Upper lobe of left lung (tissue), 6 donors: ENCODE results near the gene IL21. TPM values are rescaled to one million over a fixed set of nuclear protein-coding genes. Genes with fewer than 3 reads are reported as not detected.

Source experiments
- ATAC-seq, 2 donors: fragments of 200-7000 bp; cut with Tn5 transposase; one replicate each; pipeline ENCODE4 v1.9.1; 2022; ENCODE audit warnings: mild to moderate bottlenecking in 2 of 2, moderate library complexity in 2 of 2; ENCODE audit not compliant: low FRiP score in 2 of 2
- DNase-seq, 2 donors: peaks; one replicate each; pipeline ENCODE4 v3.0.0-alpha.2; 2019 to 2020
- H3K27ac ChIP-seq, 4 donors: fragments of 200-600 bp; sonication (generic); one replicate each; pipeline ENCODE4 v1.5.1; 2016 to 2019
- H3K27me3 ChIP-seq, 4 donors: fragments of 200-600 bp; sonication (generic); one replicate each; pipeline ENCODE4 v1.5.1; 2017 to 2019
- H3K36me3 ChIP-seq, 4 donors: fragments of 200-600 bp; sonication (generic); one replicate each; pipeline ENCODE4 v1.5.1; 2016 to 2019
- H3K4me1 ChIP-seq, 4 donors: fragments of 200-600 bp; sonication (generic); one replicate each; pipeline ENCODE4 v1.5.1; 2018 to 2019
- H3K4me3 ChIP-seq, 4 donors: fragments of 200-600 bp; sonication (generic); one replicate each; pipeline ENCODE4 v1.5.1; 2017 to 2019; ENCODE audit warnings: mild to moderate bottlenecking in 2 of 4, moderate library complexity in 1 of 4
- H3K9me3 ChIP-seq, 4 donors: fragments of 200-600 bp; sonication (generic); one replicate each; pipeline ENCODE4 v1.5.1; 2018 to 2019
- EP300 ChIP-seq, 4 donors: sonication (generic); formaldehyde crosslinking; IDR thresholded peaks; one replicate each; pipeline ENCODE4 v1.5.1; 2017; ENCODE audit warnings: antibody characterized with exemption in 4 of 4, control low read depth in 2 of 4
- POLR2A ChIP-seq, 4 donors: fragments of 450-650 bp; IDR thresholded peaks; one replicate each; pipeline ENCODE4 v1.5.1; 2016 to 2017; ENCODE audit warnings: antibody characterized with exemption in 4 of 4, mild to moderate bottlenecking in 2 of 4
- POLR2AphosphoS5 ChIP-seq, 2 donors: sonication (generic); formaldehyde crosslinking; IDR thresholded peaks; one replicate each; pipeline ENCODE4 v1.5.1; 2017; ENCODE audit warnings: antibody characterized with exemption in 2 of 2
- WGBS, 2 donors: methylation state at CpG; one replicate each; pipeline ENCODE4 v1.1.5; 2017 to 2018; 5-methylcytosine and 5-hydroxymethylcytosine counted together
- total RNA-seq, 6 donors: library from RNA; depleted of rRNA in 4 of 6; stranded (reverse); fragments of >200 nt in 4 of 6; gene quantifications; one replicate each; pipeline versions ENCODE4 v1.1.0 to v1.2.1, GENCODE V29; 2016 to 2021
- TF ChIP-seq, protein P1 (sequence below), 6 experiments: fragments of 450-650 bp in 4 of 6; fragments of 200-600 bp in 2 of 6; sonication (generic) in 2 of 6; IDR thresholded peaks; one replicate each; pipeline ENCODE4 v1.5.1; 2016 to 2019; ENCODE audit warnings: antibody characterized with exemption in 6 of 6
- donor health status: DM: no; HTN: no; CAD: no; lungs with moderate emphysema.
- donor health status: DM: no; HTN: yes; CAD: no; lungs with severe emphysema.

IL21 gene
- total RNA-seq, 6 donors from 2014 or later: not detected

DNA sequence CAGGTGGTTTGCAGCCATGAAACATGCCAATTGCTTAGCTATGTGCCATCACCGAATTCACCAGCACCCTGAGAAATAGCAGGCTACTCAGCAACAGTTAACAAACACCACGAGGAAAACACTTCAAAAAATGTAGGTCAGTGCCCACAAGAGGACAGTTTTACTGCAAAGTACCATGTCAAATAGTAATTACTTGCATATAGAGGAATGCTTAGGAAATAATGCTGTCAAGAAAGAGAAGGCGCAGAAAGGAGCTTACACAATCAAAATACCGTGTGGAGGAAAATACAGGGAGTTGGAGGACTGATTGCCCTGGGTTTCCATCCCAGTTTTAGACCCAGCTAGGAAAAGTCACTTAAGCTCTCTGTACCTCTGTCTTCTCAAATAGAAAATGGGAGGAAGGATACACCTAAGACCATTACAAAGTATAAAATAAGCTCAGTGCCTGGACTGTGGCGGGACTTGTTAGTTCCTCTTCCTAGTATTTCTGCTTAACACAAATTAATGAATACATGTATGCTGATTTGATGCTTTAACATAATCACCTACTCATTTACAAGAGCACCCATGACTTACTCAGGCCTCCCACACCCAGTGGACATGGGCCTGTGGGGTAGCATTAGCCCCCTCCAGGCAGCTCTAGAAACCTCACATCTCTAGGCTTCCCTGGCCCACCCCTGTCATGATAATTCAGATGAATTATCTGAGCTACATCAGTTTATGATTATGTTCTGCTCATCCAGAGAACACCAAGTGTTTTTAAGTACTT, 44.5 kb upstream of the IL21 start:
- no peaks in the 10 kb centered on the region for H3K9me3 ChIP-seq
- no peak overlapping the region for H3K27ac ChIP-seq
- DNase-seq: no peak
- no peaks in the 10 kb centered on the region for H3K36me3 ChIP-seq
- TF ChIP-seq POLR2AphosphoS5 (IDR thresholded peaks at IDR 0.05) (no peak), POLR2A (IDR thresholded peaks at IDR 0.05) (no peak), EP300 (IDR thresholded peaks at IDR 0.05) (no peak)
- TF ChIP-seq, protein P1, sequence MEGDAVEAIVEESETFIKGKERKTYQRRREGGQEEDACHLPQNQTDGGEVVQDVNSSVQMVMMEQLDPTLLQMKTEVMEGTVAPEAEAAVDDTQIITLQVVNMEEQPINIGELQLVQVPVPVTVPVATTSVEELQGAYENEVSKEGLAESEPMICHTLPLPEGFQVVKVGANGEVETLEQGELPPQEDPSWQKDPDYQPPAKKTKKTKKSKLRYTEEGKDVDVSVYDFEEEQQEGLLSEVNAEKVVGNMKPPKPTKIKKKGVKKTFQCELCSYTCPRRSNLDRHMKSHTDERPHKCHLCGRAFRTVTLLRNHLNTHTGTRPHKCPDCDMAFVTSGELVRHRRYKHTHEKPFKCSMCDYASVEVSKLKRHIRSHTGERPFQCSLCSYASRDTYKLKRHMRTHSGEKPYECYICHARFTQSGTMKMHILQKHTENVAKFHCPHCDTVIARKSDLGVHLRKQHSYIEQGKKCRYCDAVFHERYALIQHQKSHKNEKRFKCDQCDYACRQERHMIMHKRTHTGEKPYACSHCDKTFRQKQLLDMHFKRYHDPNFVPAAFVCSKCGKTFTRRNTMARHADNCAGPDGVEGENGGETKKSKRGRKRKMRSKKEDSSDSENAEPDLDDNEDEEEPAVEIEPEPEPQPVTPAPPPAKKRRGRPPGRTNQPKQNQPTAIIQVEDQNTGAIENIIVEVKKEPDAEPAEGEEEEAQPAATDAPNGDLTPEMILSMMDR (IDR thresholded peaks at IDR 0.05): no peak
- no peak for ATAC-seq
- no peaks in the 10 kb centered on the region for H3K27me3 ChIP-seq
- 70% methylated on average over 5 of the region's 5 CpGs for WGBS, 2 donors
- H3K4me1 ChIP-seq: peaks cover 0 to 5% (median 2%) of the 10 kb centered on the region in 4 donors
- no peak overlapping the region for H3K4me3 ChIP-seq

DNA sequence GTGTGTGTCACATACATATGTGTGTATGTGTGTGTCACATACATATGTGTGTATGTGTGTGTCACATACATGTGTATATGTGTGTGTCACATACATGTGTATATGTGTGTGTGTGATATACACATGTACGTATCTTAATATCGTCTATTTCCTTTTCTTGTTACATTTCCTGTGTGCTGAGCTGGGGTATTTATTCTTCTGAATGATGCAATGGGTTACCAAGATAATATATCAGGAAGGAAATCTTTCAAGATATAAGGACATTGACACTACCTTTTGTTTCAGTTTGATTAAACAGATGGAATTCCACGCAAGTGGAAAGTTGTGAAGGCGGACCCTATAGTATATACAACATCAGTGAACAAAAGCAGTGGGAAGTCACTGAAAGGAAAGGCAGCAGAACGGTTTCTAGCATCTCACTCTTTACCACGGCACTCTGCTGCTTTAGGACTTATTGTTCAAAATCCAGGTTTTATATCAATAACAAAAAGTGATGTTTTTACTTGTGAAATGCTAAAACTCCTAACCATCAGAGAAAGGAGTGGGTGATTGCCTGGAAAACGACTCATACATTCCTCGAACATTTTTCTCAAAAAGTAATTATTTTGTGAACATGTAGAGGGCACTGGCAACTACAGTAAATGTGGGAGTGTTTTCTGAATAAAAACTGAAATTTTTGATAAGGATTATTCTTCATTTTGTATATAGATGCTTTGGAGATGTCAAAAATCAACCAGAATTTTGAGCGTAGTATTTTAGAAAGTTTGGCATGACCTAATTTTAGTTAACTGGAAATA, 43.1 kb upstream of the IL21 start:
- ATAC-seq (no peak), DNase-seq (no peak)
- Histone ChIP-seq H3K4me1 (peaks cover 0 to 5% (median 2%) of the 10 kb centered on the region in 4 donors), H3K36me3 (no peaks in the 10 kb centered on the region), H3K27me3 (no peaks in the 10 kb centered on the region), H3K4me3 (no peak overlapping the region), H3K27ac (no peak overlapping the region), H3K9me3 (no peaks in the 10 kb centered on the region)
- 64 to 65% methylated on average over 9 of the region's 9 CpGs for WGBS, 2 donors
- TF ChIP-seq, protein P1 (IDR thresholded peaks at IDR 0.05): no peak
- TF ChIP-seq EP300 (IDR thresholded peaks at IDR 0.05) (no peak), POLR2AphosphoS5 (IDR thresholded peaks at IDR 0.05) (no peak), POLR2A (IDR thresholded peaks at IDR 0.05) (no peak)

DNA sequence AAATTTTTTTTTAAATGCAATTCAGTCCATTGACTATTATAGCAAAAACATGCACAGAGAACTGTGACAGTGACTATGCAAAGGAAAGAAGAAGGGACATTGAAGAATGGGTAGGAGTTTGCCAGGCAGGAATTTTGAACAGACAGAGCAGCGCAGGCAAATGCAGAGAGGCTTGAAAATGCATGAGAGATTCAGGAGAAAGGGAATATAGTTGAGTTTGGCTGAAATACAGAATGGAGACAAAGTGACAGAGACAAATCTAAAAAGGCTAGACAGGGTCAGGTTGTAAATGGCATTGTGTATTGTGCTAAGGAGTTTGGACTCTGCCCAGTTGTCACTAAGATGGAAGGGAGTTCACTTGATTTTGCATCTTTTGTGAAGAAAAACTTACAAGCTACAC, 42.4 kb upstream of the IL21 start:
- 52 to 60% methylated on average over 1 of the region's 1 CpG for WGBS, 2 donors
- TF ChIP-seq EP300 (IDR thresholded peaks at IDR 0.05) (no peak), POLR2AphosphoS5 (IDR thresholded peaks at IDR 0.05) (no peak), POLR2A (IDR thresholded peaks at IDR 0.05) (no peak)
- TF ChIP-seq, protein P1 (IDR thresholded peaks at IDR 0.05): no peak
- peaks cover 0 to 5% (median 2%) of the 10 kb centered on the region in 4 donors for H3K4me1 ChIP-seq
- no peak overlapping the region for H3K4me3 ChIP-seq
- no peak overlapping the region for H3K27ac ChIP-seq
- H3K36me3 ChIP-seq: no peaks in the 10 kb centered on the region
- no peak for ATAC-seq
- DNase-seq: no peak
- no peaks in the 10 kb centered on the region for H3K27me3 ChIP-seq
- no peaks in the 10 kb centered on the region for H3K9me3 ChIP-seq

DNA sequence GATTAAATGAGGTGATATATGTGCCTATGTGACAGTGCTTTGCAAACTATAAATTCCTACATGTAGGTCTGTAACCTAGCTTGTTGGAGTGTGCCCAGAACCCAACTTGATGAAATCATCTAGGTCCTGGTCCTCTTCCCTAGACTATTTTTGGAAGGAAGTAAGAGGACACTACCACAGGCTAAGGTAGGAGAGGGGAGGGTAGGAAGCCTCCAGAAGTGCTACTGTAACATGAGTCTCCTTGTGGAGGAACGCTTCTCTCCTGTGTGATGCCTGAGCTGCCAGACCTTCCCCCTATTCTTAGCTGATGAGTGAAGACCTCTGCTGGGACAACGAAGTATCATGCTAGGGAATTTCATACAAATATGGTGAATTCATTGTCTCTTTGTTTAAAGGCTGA, 41.8 kb upstream of the IL21 start:
- Histone ChIP-seq H3K36me3 (no peaks in the 10 kb centered on the region), H3K9me3 (no peaks in the 10 kb centered on the region), H3K4me1 (peaks cover 0 to 5% (median 2%) of the 10 kb centered on the region in 4 donors), H3K27me3 (no peaks in the 10 kb centered on the region), H3K4me3 (no peak overlapping the region), H3K27ac (no peak overlapping the region)
- TF ChIP-seq, protein P1 (IDR thresholded peaks at IDR 0.05): no peak
- TF ChIP-seq POLR2A (IDR thresholded peaks at IDR 0.05) (no peak), EP300 (IDR thresholded peaks at IDR 0.05) (no peak), POLR2AphosphoS5 (IDR thresholded peaks at IDR 0.05) (no peak)
- DNase-seq (no peak), ATAC-seq (no peak)
- 68 to 85% methylated on average over 2 of the region's 2 CpGs for WGBS, 2 donors
